Endothelial cell of umbilical vein (primary cell): ENCODE results near the gene NXPH1.

Source experiments
- CTCF ChIP-seq, 2 donors: IDR thresholded peaks; 1 replicate in 1 of 2; 2 replicates in 1 of 2; pipeline ENCODE4 v1.5.1; 2011; ENCODE audit warnings: low read length in 2 of 2, mild to moderate bottlenecking in 2 of 2, moderate library complexity in 2 of 2, control low read depth in 1 of 2, inconsistent platforms in 1 of 2, low read depth in 1 of 2; ENCODE audit not compliant: insufficient read depth in 1 of 2; ENCODE audit errors: extremely low read depth in 1 of 2
- EZH2 ChIP-seq: IDR thresholded peaks from 2 replicates; pipeline ENCODE4 v1.6.1; 2012; ENCODE audit warnings: borderline replicate concordance, low read depth, mild to moderate bottlenecking, moderate library complexity, low read length, inconsistent platforms; ENCODE audit not compliant: severe bottlenecking
- POLR2A ChIP-seq: IDR thresholded peaks from 2 replicates; pipeline ENCODE4 v1.6.1; 2012; ENCODE audit warnings: low read depth, mild to moderate bottlenecking, control low read depth, low read length

- TF ChIP-seq POLR2A (no peak), EZH2 (peak; percentile 28), CTCF (IDR thresholded peaks at IDR 0.05; ENCODE audit: extremely low read depth in 1 of 2, insufficient read depth in 1 of 2, low read depth in 1 of 2, low read length in 2 of 2) (no peak)
Measured at GRCh38 chr7:8433477-8434289, at the start of gene NXPH1.
